HG03060 (cell line): ENCODE results near the gene HSPB7.
"Not testable (repeated sequence)": the region's sequence is repeated elsewhere in the genome, so short reads cannot be mapped to it uniquely, and the experiment has no call there.

Experiments used
- ATAC-seq: cut with Tn5 transposase; IDR thresholded peaks from one replicate; pipeline ENCODE4 v1.9.1; 2021; ENCODE audit warnings: low read depth, moderate number of reproducible peaks; ENCODE audit not compliant: unreplicated experiment

HSPB7 gene

GRCh38 chr1:16026302-16026701 is 8.5 kb upstream of the HSPB7 start:
- ATAC-seq = not testable (repeated sequence)

GRCh38 chr1:16023050-16023653 is 5.3 kb upstream of the HSPB7 start:
- ATAC-seq = no peak

- no peak for ATAC-seq
Observed at GRCh38 chr1:16022393-16022792, 4.5 kb upstream of the HSPB7 start.

- no peak for ATAC-seq
Observed at GRCh38 chr1:16021681-16022080, 3.8 kb upstream of the HSPB7 start, which contains the start of gene CLCNKA. Gene CLCNKA, plus strand, starts transcription at chr1:16022036. Its CDS starts 584 bp downstream, at chr1:16022620.

GRCh38 chr1:16020878-16021277 is 3.0 kb upstream of the HSPB7 start:
- ATAC-seq = not testable (repeated sequence)

- ATAC-seq = no peak
Observed at GRCh38 chr1:16020325-16020724, 2.5 kb upstream of the HSPB7 start.

GRCh38 chr1:16019644-16020277 is 1.9 kb upstream of the HSPB7 start:
- no peak for ATAC-seq

- no peak for ATAC-seq
Observed at GRCh38 chr1:16018749-16019643, 1.2 kb upstream of the HSPB7 start.

GRCh38 chr1:16018308-16018707 is 465 bp upstream of the HSPB7 start:
- no peak for ATAC-seq

- ATAC-seq = no peak
Observed at GRCh38 chr1:16017076-16017460, 775 bp downstream of the HSPB7 start.

- no peak for ATAC-seq
Observed at GRCh38 chr1:16015960-16016901, 1.6 kb downstream of the HSPB7 start.

- ATAC-seq = no peak
Observed at GRCh38 chr1:16015491-16015890, 2.4 kb downstream of the HSPB7 start.

- ATAC-seq = no peak
Observed at GRCh38 chr1:16014509-16015482, 3.0 kb downstream of the HSPB7 start.

GRCh38 chr1:16013908-16014258 is 4.0 kb downstream of the HSPB7 start:
- ATAC-seq = no peak

GRCh38 chr1:16013220-16013907 is 4.5 kb downstream of the HSPB7 start:
- ATAC-seq = no peak

GRCh38 chr1:16012590-16013219 is 5.1 kb downstream of the HSPB7 start:
- ATAC-seq = no peak

GRCh38 chr1:16011936-16012589 is 5.8 kb downstream of the HSPB7 start:
- ATAC-seq = no peak

- ATAC-seq = no peak
Observed at GRCh38 chr1:16010837-16011236, 7.0 kb downstream of the HSPB7 start.
